Upper lobe of left lung (tissue), 6 donors: ENCODE measurements around the gene OLR1. TPM values are rescaled to one million over a fixed set of nuclear protein-coding genes. Genes with fewer than 3 reads are reported as not detected.

Experiments used
- ATAC-seq, 2 donors: fragments of 200-7000 bp; cut with Tn5 transposase; one replicate each; pipeline ENCODE4 v1.9.1; 2022; ENCODE audit warnings: mild to moderate bottlenecking in 2 of 2, moderate library complexity in 2 of 2; ENCODE audit not compliant: low FRiP score in 2 of 2
- DNase-seq, 2 donors: peaks; one replicate each; pipeline ENCODE4 v3.0.0-alpha.2; 2019 to 2020
- H3K27ac ChIP-seq, 4 donors: fragments of 200-600 bp; sonication (generic); one replicate each; pipeline ENCODE4 v1.5.1; 2016 to 2019
- H3K27me3 ChIP-seq, 4 donors: fragments of 200-600 bp; sonication (generic); one replicate each; pipeline ENCODE4 v1.5.1; 2017 to 2019
- H3K36me3 ChIP-seq, 4 donors: fragments of 200-600 bp; sonication (generic); one replicate each; pipeline ENCODE4 v1.5.1; 2016 to 2019
- H3K4me1 ChIP-seq, 4 donors: fragments of 200-600 bp; sonication (generic); one replicate each; pipeline ENCODE4 v1.5.1; 2018 to 2019
- H3K4me3 ChIP-seq, 4 donors: fragments of 200-600 bp; sonication (generic); one replicate each; pipeline ENCODE4 v1.5.1; 2017 to 2019; ENCODE audit warnings: mild to moderate bottlenecking in 2 of 4, moderate library complexity in 1 of 4
- H3K9me3 ChIP-seq, 4 donors: fragments of 200-600 bp; sonication (generic); one replicate each; pipeline ENCODE4 v1.5.1; 2018 to 2019
- EP300 ChIP-seq, 4 donors: sonication (generic); formaldehyde crosslinking; IDR thresholded peaks; one replicate each; pipeline ENCODE4 v1.5.1; 2017; ENCODE audit warnings: antibody characterized with exemption in 4 of 4, control low read depth in 2 of 4
- POLR2A ChIP-seq, 4 donors: fragments of 450-650 bp; IDR thresholded peaks; one replicate each; pipeline ENCODE4 v1.5.1; 2016 to 2017; ENCODE audit warnings: antibody characterized with exemption in 4 of 4, mild to moderate bottlenecking in 2 of 4
- POLR2AphosphoS5 ChIP-seq, 2 donors: sonication (generic); formaldehyde crosslinking; IDR thresholded peaks; one replicate each; pipeline ENCODE4 v1.5.1; 2017; ENCODE audit warnings: antibody characterized with exemption in 2 of 2
- WGBS, 2 donors: methylation state at CpG; one replicate each; pipeline ENCODE4 v1.1.5; 2017 to 2018; 5-methylcytosine and 5-hydroxymethylcytosine counted together
- total RNA-seq, 6 donors: library from RNA; depleted of rRNA in 4 of 6; stranded (reverse); fragments of >200 nt in 4 of 6; gene quantifications; one replicate each; pipeline versions ENCODE4 v1.1.0 to v1.2.1, GENCODE V29; 2016 to 2021
- TF ChIP-seq, protein P1 (sequence below), 6 experiments: fragments of 450-650 bp in 4 of 6; fragments of 200-600 bp in 2 of 6; sonication (generic) in 2 of 6; IDR thresholded peaks; one replicate each; pipeline ENCODE4 v1.5.1; 2016 to 2019; ENCODE audit warnings: antibody characterized with exemption in 6 of 6
- donor health status: DM: no; HTN: no; CAD: no; lungs with moderate emphysema.
- donor health status: DM: no; HTN: yes; CAD: no; lungs with severe emphysema.

Gene OLR1
- total RNA-seq, 6 donors from 2014 or later: 51.2 to 163 (median 113) TPM

DNA sequence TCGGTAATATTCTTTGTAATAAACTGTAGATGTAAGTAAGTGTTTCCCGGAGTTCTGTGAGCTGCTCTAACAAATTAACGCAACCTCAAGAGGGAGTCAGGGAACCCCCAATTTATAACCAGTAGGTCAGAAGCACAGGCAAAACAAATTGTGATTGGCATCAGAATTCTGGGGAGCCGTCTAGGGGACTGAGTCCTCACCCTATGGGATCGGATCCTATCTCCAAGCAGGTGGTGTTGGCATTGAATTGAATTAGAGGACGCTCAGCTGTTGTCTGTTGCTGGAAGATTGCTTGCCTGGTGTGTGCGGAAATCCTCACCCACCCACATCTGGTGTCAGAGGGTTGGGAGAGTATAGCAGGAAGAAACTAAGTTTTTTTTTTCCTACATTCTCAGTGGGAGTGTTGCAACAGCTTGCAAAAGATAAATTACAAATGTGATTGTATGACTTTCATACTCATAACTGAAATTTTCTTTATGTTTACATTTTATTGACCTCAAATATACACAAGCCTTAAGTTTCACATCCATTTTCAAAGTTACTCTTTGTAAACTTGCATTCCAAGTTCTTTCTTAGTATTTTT, 12.4 kb upstream of the OLR1 start:
- peak overlapping the region; percentile 29 to 63 (median 50) for H3K27ac ChIP-seq
- ATAC-seq (peak; percentile 61 to 74), DNase-seq (peak in 1 of 2 donors; percentile 46)
- H3K9me3 ChIP-seq: no peaks in the 10 kb centered on the region
- H3K4me3 ChIP-seq: no peak overlapping the region
- peaks cover 0 to 7% (median 5%) of the 10 kb centered on the region in 4 donors for H3K4me1 ChIP-seq
- WGBS, 2 donors: 42 to 50% methylated on average over 7 of the region's 7 CpGs
- no peaks in the 10 kb centered on the region for H3K27me3 ChIP-seq
- no peaks in the 10 kb centered on the region for H3K36me3 ChIP-seq
- TF ChIP-seq EP300 (IDR thresholded peaks at IDR 0.05): peak in 1 of 4 donors; percentile 16
- peak in 2 of 4 donors; percentile 26 to 63 for TF ChIP-seq POLR2A (IDR thresholded peaks at IDR 0.05)
- TF ChIP-seq, protein P1, sequence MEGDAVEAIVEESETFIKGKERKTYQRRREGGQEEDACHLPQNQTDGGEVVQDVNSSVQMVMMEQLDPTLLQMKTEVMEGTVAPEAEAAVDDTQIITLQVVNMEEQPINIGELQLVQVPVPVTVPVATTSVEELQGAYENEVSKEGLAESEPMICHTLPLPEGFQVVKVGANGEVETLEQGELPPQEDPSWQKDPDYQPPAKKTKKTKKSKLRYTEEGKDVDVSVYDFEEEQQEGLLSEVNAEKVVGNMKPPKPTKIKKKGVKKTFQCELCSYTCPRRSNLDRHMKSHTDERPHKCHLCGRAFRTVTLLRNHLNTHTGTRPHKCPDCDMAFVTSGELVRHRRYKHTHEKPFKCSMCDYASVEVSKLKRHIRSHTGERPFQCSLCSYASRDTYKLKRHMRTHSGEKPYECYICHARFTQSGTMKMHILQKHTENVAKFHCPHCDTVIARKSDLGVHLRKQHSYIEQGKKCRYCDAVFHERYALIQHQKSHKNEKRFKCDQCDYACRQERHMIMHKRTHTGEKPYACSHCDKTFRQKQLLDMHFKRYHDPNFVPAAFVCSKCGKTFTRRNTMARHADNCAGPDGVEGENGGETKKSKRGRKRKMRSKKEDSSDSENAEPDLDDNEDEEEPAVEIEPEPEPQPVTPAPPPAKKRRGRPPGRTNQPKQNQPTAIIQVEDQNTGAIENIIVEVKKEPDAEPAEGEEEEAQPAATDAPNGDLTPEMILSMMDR (IDR thresholded peaks at IDR 0.05): no peak
- peak in 1 of 2 donors; percentile 60 for TF ChIP-seq POLR2AphosphoS5 (IDR thresholded peaks at IDR 0.05)

DNA sequence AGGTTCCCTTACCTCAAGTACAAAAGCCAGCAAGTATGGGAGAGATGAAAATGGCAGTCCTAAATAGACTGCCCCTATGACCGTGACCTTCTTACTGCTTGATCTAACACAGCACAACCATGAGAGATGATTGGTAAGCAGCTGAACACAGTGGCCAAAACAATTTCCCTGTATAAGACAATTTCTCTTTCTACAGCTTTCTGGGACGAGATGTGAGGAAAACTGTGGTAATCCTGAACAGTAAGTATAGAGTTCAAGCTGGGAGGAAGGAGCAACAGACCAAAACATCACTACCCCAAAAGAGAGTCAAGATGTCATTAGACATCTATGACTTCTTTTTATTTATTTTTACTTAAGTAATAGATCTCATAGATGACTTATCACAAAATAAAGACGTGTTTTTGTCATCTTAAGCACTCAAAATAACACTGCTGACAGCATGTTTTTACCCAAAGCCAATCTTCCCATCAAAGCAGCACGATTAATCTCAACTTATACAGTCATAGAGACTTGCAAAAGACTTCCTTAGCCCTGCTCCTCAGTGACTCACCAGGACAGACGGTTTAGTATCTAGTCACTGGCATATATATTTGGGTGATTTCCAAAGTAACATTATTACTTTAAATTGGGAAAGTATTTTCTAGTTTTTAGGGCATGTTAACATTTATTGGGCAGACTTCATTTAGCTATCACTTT, 10.6 kb upstream of the OLR1 start:
- WGBS, 2 donors: 45 to 46% methylated on average over 5 of the region's 5 CpGs
- ATAC-seq: peak in 1 of 2 donors; percentile 71
- H3K9me3 ChIP-seq: no peaks in the 10 kb centered on the region
- H3K4me1 ChIP-seq: peaks cover 0 to 7% (median 5%) of the 10 kb centered on the region in 4 donors
- peak overlapping the region in 1 of 4 donors; percentile 19 for H3K27ac ChIP-seq
- H3K4me3 ChIP-seq: no peak overlapping the region
- no peaks in the 10 kb centered on the region for H3K36me3 ChIP-seq
- DNase-seq: no peak
- TF ChIP-seq, protein P1 (IDR thresholded peaks at IDR 0.05): no peak
- TF ChIP-seq POLR2A (IDR thresholded peaks at IDR 0.05): peak in 1 of 4 donors; percentile 19
- H3K27me3 ChIP-seq: no peaks in the 10 kb centered on the region

- Histone ChIP-seq H3K4me3 (no peak overlapping the region), H3K27ac (no peak overlapping the region), H3K9me3 (no peaks in the 10 kb centered on the region), H3K27me3 (no peaks in the 10 kb centered on the region), H3K36me3 (no peaks in the 10 kb centered on the region), H3K4me1 (peaks cover 0 to 7% (median 5%) of the 10 kb centered on the region in 4 donors)
- no peak for DNase-seq
- WGBS, 2 donors: 53 to 65% methylated on average over 5 of the region's 5 CpGs
- TF ChIP-seq POLR2AphosphoS5 (IDR thresholded peaks at IDR 0.05): no peak
- no peak for TF ChIP-seq POLR2A (IDR thresholded peaks at IDR 0.05)
- TF ChIP-seq, protein P1 (IDR thresholded peaks at IDR 0.05): no peak
- TF ChIP-seq EP300 (IDR thresholded peaks at IDR 0.05): no peak
- ATAC-seq: no peak
These were observed 7.8 kb upstream of the OLR1 start for GRCh38 chr12:10179776-10180181.

DNA sequence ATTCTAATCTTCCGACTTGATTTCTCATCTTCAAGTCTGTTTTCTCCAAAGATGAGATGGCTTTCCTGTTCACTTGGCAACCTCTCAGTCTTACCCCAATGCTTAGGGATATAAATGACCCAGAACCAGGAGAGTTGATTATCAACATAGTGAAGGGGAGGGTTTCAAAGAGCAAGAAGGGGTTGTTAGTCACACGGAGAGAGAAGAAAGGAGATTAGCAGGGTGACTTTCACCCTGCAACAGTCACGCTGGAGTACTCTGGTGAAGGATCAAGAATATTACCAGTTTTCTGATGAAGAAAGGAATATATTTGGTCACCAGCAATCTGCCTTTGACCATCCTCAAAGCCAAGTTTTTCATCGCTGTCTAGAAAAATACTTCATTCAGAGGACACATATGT, 6.9 kb upstream of the OLR1 start, which contains the start of gene TMEM52B:
TMEM52B (plus strand) TSS at position 212 of the 400 bp plus-strand sequence. CDS start 543 bp downstream, outside the sequence.
- H3K4me1 ChIP-seq: peaks cover 0 to 4% (median under 1%) of the 10 kb centered on the region in 4 donors
- H3K27me3 ChIP-seq: no peaks in the 10 kb centered on the region
- DNase-seq (no peak), ATAC-seq (no peak)
- H3K27ac ChIP-seq: no peak within 1 kb of the TSS
- no peak for TF ChIP-seq POLR2A (IDR thresholded peaks at IDR 0.05)
- TF ChIP-seq, protein P1 (IDR thresholded peaks at IDR 0.05): no peak
- TF ChIP-seq EP300 (IDR thresholded peaks at IDR 0.05): no peak
- TF ChIP-seq POLR2AphosphoS5 (IDR thresholded peaks at IDR 0.05): no peak
- H3K9me3 ChIP-seq: no peaks in the 10 kb centered on the region
- no peak within 1 kb of the TSS for H3K4me3 ChIP-seq
- WGBS, 2 donors: 74 to 79% methylated on average over 4 of the region's 4 CpGs
- H3K36me3 ChIP-seq: no peaks in the 10 kb centered on the region
